GM19467 (cell line): ENCODE measurements around the gene NEO1.

Source experiments
- ATAC-seq: cut with Tn5 transposase; IDR thresholded peaks from one replicate; pipeline ENCODE4 v1.9.1; 2021; ENCODE audit warnings: mild to moderate bottlenecking, moderate library complexity; ENCODE audit not compliant: unreplicated experiment

Gene NEO1

DNA sequence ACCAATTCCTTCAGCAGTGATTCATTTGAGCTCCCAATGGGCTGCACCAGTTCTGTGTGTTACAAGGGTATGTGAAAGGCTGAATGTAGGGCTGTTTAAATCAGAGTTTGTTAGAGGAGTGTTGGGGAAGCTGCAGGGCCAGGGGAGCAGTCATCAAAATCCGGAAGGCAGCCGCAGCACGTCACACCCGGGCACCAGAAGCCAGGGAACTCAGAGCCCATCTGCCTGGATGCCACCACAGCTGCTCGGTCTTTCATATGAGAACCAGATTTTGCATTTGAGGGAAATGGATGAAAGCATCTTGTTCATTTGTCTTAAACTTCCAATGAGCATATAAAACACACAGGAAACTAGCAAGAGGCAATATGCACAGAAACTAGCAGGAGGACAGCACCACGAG is 24.2 kb upstream of the NEO1 start:
- no peak for ATAC-seq

DNA sequence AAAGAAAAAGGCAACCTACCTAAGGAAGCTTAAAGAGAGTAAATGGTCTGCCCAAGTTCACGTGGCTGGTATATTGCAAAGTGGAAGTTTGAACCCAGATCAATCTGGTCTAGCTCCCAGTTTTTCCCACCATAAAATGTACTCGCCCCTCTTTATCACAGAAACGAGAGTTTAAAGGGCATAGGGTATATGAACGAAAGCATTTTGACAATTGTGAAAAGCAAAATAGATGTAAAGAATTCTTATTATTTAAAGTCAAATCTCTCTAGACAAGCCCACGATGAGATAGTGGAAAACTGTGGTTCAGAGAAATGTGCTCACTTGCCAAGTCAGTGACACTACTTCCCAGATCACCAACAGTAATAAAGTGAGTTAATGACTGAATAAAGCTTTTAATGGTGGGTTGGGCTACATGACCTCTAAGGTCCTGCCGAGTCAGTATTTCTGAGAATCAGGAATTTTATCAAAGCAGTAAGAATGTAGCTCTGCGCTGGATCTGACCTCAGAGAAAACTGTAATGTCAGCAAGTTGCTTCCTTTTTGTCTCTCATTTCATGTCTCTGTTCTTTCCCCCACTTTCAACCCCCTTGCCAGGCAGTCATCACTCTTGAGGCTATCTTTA is 23.3 kb upstream of the NEO1 start:
- ATAC-seq: no peak

DNA sequence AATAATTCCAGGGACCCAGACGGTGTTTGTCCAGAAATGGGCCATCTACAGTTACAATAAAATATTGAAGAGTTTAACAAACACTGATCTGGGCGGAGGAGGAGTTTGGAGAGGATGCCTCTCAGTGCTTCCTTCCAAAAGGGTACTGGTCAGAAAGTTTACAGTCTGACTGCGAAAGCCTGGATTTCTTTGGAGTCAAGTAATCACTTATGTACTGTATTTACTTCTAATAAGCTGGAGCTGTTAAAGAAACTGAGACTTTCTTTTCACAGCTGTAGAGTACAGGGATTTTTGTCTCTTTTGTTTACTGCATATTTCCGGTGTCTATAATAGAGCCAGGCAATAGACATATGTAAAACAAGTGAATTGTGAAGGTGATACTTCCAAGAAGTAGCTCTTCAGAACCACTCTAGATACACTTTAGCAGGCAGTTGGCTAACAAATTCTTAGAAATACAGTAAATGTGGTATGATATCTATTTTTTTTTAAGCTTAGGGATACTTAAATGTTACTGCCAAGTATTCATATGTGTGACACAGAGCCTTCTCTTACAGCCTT is 22.1 kb upstream of the NEO1 start:
- no peak for ATAC-seq

GRCh38 chr15:73031648-73032047 is 20.6 kb upstream of the NEO1 start:
- no peak for ATAC-seq

GRCh38 chr15:73033611-73034010 is 18.7 kb upstream of the NEO1 start:
- ATAC-seq: no peak

DNA sequence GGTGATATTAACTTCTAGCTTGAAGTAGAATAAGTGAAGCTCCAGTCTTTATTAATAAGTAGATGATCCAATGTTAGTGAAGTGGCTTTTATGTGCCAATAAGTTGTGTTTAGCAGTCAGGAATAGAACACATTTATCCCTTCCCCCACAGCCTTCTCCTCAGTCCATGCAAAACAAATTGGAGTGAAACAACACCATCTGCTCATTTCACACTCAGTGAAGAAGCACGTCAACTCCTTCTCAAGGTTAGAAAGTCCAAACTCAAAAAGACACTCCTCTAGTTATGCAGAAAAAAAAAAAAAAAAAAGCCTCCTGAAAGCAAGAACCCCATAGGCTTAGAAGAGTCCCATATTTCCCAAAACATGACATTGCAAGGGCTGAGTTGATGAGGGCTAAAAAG is 18.0 kb upstream of the NEO1 start:
- no peak for ATAC-seq

DNA sequence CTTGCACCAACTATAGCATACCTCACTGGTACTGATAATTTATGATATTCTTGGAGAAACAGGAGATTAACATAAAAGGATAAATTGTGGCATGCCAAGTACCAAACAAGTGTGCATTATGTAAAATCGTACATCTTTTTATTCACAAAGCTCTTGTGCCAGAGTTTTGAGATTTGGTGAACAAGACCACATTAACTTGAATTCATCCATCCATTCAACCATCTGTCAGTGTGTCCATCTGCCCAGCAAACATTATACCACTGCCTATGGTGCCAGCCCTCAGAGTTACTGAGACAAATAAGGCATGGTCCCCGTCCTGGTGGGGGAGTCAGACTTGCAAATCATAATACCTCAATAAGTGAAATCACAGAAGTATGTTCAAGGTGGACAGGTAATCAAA is 17.0 kb upstream of the NEO1 start:
- no peak for ATAC-seq

GRCh38 chr15:73038220-73038619 is 14.0 kb upstream of the NEO1 start:
- ATAC-seq: no peak

DNA sequence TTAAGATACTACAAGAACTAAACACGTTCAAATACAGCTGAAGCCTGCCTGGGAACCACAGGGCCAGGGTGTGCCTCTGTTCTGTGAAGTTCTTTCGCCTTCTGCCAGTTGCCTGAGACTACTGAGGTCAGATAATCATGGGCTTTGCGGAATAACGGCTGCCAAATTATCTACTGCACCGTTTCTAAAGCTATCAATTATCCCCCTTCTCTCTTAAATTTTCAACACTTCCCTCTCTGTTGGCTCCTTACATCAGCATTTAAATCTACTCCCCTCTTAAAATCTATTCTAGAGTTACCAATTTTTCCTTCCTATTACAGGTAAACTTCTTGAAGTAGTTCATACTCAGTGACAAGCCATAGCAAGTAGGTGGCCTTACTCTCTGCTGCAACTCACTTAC is 6.2 kb upstream of the NEO1 start:
- no peak for ATAC-seq

DNA sequence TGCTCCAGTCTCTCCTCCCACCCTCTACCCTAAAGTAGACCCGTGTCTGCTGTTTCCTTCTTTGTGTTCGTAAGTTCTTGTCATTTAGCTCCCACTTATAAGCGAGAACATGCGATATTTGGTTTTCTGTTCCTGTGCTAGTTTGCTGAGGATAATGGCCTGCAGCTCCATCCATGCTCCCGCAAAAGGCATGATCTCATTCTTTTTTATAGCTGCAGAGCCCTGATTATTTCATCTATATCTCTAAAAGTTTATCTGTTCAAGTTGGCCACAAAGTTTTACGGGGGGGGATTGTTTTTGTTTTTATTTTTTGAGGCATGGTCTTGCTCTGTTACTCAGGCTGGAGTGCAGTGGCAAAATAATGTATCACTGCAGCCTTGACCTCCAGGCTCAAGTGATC is 4.4 kb upstream of the NEO1 start:
- no peak for ATAC-seq

DNA sequence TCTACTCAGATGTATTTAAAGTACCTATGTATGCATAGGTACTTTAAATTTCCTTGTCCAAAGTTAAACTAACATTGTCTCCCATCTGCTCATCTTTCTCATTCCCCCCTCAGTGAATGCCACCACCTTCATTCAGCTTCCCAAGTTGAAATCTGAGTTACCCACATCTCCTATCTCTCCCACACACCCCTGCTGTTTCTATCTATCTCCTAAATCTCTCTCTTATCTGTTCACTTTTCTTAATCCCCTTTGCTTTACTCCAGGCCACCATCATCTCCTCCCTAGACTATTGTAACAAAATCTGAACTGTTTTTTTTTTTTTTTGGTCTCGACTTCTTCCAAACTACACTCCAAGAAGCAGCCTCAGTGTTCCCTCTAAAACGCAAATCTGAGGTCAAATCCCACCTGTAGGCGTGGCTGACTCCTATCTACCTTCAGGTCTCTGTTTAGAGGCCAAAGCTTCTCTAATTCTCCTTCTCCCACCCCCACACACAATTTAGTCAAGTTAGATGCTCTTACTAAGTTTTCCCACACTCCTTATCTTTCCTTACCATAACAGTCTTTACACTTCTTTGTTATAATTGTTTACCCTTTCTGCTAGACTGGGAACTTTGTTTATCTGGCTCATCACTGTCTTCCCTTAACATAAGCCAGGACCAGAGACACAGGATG is 3.5 kb upstream of the NEO1 start:
- ATAC-seq: no peak

DNA sequence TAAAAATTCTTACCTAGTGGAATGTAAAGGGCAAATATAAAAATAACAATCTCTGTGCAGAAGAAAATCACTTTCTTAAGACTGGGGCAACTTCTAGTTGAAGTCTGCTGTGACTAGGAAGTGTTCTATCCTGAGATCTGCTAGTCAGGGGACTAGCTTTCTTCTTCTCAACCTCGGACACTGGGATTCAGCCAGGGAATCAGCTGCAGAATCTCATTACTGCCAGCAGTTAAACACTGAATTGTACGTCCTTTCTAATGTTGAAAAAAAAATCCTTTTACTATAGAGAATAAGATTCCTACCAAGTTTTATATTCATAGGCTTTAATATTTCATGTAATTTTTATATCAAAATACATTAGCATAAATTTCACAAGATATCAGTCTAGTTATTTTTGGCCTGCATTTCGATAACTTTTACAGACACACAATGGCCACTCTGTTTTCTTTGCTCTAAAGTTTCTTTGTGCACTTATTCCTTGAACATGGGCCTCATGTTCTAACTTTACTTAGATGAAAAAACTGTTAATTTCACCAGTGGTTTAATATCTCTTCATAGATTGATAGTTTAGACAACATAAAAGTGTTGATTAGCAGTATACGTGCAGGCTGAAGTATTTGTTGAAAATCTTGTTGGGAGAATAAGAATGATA is 2.6 kb upstream of the NEO1 start:
- ATAC-seq: no peak

DNA sequence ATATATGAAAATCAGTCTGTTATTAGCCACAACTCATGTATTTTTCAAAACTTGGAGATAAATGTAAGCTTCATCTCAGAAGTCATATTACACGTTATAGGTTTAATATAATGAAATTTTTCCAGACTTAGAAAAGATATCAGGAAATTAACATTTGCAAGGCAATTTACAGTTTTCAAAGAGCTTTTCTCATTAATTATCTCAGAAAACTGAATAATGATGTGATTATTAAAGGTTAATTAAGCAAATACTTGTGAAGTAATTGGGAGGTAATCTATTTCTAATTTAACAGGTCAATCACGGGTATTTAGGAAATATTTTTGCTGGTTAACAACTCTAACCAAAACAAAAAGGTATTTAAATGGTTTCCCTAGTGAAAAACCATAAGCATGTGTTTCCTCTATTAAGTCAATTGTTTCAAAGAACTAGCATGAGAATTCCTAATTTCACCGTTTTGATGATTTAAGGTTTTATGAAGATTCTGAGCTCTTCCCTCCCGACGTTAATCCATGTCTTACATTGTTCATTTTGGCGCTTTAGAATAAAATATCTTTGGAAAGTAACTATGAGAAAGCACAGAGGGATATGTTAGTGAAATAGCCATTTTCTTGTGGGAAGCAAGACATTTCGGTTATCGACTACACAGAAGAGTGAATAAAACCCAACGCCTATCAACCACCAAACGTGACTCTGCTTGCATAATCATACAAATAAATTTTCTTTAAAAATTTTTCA is 1.5 kb upstream of the NEO1 start:
- ATAC-seq: no peak

DNA sequence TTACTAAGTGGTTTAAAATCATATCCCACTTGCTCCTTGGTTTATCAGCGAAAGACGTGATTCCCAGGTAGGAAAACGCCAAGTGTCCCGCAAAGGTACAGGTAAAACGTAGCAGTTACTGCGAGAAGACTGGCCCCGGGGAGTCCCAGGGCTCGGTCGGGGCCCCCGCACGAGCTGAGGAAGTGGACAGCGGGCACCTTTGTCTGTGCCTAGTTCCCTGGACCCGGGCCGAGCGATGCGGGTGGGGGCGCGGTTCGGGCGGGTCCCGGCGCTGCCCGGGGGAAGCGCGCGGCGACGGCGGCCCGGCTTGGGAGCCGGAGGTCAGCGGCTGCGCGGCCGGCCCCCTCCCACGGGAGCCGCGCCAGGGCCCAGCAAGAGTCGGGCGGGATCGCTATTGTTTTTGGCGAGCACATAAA is 864 bp upstream of the NEO1 start:
- ATAC-seq: peak; percentile 13

DNA sequence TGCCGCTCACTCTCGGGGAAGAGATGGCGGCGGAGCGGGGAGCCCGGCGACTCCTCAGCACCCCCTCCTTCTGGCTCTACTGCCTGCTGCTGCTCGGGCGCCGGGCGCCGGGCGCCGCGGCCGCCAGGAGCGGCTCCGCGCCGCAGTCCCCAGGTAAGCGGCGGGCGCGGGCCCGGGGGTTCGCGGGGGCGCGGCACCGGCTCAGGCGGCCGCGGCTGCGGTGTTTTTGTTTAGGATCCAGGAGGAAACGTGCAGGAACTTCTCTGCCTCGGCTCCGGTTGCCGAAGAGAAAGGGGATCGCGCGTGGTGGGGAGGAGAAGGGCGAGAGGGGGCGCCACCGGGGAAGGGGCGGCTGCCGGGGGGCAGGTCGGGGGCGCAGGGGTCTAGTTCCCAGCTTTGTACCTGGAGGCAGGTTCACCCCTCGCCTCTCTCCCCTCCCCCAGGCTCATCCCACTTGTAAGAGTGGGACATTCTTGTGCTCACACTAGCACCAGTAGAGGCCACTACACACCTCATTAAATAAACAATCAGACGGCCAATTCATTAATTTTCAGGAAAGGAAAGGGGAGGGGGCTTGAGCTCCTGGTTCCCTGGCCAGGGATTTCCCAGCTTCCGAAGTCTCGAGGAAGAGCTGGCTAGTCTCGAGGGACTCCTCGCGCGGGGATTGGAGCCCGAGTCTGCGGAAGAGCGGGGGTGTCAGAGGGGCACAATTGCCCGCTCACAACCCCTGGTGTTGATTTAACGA is 562 bp downstream of the NEO1 start:
- peak; percentile 31 for ATAC-seq

DNA sequence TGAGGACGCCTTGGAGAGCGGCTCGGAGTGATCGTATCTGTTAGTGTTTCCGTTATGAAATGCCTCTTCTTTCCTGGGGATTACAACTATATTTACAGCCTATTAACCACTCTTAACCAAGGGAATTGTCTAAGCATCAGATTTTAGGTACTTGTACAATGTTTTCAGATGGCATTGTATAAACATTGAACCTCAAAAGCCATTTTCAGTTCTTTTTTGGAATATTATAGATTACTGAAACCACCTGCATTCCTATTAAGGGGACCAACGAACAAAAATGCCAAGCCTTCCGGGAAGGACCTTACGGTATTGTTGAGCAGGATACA is 1.1 kb downstream of the NEO1 start:
- ATAC-seq: no peak

DNA sequence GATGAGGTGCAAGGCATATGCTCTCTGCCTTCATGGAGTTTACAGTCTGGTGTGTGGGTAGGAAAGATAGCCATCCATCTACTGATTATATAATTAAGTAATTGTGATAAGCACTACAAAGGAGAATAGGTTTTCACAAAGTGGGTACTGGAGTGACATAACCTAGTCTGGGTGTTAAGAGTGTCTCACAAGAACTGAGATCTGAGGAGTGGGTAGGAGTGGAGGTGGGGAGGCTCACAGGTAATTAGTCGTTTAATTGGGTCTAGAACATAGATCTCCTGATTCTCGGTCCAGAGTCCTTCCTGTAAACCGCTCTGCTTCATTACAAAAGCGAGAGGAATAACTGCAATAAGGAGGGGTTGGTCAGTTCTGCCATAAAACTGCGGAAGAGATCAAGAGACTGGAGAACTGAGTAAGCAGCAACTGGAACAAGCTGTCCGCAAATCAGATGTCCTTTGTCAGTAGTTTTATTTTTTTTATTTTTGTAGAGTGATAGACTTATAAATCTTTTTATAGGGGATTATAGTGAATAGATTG is 2.2 kb downstream of the NEO1 start:
- ATAC-seq: no peak

GRCh38 chr15:73056460-73056859 is 4.2 kb downstream of the NEO1 start:
- no peak for ATAC-seq

GRCh38 chr15:73058437-73058836 is 6.2 kb downstream of the NEO1 start:
- ATAC-seq: no peak

GRCh38 chr15:73065114-73065513 is 12.9 kb downstream of the NEO1 start:
- ATAC-seq: no peak

DNA sequence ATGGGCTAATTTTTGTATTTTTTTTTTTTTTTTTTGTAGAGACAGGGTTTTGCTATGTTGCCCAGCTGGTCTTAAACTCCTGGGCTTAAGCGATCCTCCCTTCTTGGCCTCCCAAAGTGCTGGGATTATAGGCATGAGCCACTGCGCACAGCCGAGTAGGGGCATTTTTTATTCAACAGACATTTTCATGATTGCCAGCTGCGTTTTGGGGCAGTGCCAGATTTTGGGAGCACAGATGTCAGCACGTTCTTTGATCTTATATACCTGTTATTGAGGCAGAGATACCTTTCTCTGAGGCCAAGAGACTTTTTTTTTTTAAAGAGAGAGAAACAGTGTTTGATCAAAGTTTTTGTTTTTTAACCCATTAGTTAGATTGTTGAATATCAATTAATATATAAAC is 16.8 kb downstream of the NEO1 start:
- ATAC-seq: no peak
